ENCODE measurements around the gene MYLK2.

Gene MYLK2

DNA sequence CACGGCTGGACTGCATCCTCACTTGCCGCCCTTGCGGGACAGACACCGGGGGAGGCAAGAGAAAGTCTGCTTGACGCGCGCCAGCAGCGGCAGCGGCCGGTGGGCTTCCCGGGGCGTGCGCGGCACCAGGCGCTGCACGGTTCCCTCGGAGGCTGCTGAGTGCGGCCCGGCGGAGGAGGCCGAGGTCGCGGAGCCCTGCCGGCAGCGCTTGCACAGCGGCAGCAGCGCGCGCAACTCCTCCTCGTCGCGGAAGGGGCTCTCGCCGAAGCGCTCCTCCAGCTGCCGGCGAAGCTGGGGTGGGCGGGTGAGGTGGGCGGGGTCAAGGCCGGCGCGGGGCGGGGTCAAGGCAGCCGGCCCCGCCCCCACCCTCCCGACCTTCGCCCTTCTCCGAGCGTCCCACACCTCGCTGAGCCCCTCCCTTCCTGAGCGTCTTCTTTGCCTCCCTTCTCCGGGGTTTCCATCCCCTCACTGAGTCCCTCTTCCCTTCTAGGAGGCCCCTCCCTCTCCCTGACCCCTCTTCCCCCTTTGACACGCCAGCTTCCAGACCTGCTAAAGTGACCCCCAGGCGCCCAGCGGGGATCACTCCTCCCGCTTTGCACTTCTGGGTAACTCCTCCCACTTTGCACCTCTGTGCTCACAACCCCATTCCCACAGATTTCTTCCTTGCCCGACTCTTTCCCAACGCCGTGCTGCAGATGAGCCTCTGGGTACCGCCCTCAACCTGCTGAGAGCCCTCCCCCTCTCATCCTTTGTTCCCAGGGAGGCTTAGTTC is 42.4 kb downstream of the MYLK2 start:
- Histone ChIP-seq H3K27me3 (ENCODE audit: control insufficient read depth in 1 of 2, insufficient read depth in 2 of 2, low read length in 2 of 2) (peaks cover 5 to 15% of the 10 kb centered on the region in 2 donors), H3K27ac (ENCODE audit: low read depth, low read length) (no peak overlapping the region), H3K9me3 (ENCODE audit: control insufficient read depth in 1 of 2, low read length in 2 of 2) (no peaks in the 10 kb centered on the region), H3K4me1 (ENCODE audit: control insufficient read depth in 1 of 2, insufficient read depth in 2 of 2, low read length in 2 of 2) (peaks cover 9 to 19% of the 10 kb centered on the region in 2 donors), H3K4me3 (ENCODE audit: low read depth in 1 of 2, low read length in 2 of 2) (peak overlapping the region; percentile 58 to 75), H3K9ac (ENCODE audit: low read depth in 1 of 2, low read length in 2 of 2) (peak overlapping the region in 1 of 2 donors; percentile 25), H3K36me3 (ENCODE audit: control insufficient read depth in 1 of 2, insufficient read depth in 2 of 2, low read length in 2 of 2) (no peaks in the 10 kb centered on the region)

DNA sequence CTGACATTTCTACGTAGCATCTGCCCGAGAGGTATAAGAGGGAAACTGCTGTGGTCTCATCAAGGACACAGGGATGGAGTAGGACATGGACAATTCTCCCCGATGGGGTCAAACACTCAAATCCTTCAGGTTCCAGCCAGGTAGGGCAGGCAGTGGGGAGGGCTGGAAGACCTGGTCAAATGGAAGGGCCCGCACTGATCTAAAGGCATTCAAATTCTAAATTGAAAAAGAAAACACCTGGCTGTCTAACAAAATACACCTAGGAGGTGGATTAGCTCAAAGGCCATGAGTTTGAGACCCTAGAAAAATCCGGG is 43.0 kb downstream of the MYLK2 start:
- H3K36me3 ChIP-seq (ENCODE audit: control insufficient read depth in 1 of 2, insufficient read depth in 2 of 2, low read length in 2 of 2) = no peaks in the 10 kb centered on the region
- no peaks in the 10 kb centered on the region for H3K9me3 ChIP-seq (ENCODE audit: control insufficient read depth in 1 of 2, low read length in 2 of 2)
- peak overlapping the region in 1 of 2 donors; percentile 25 for H3K9ac ChIP-seq (ENCODE audit: low read depth in 1 of 2, low read length in 2 of 2)
- H3K27ac ChIP-seq (ENCODE audit: low read depth, low read length) = no peak overlapping the region
- peaks cover 5 to 12% of the 10 kb centered on the region in 2 donors for H3K27me3 ChIP-seq (ENCODE audit: control insufficient read depth in 1 of 2, insufficient read depth in 2 of 2, low read length in 2 of 2)
- H3K4me1 ChIP-seq (ENCODE audit: control insufficient read depth in 1 of 2, insufficient read depth in 2 of 2, low read length in 2 of 2) = peaks cover 9 to 19% of the 10 kb centered on the region in 2 donors
- H3K4me3 ChIP-seq (ENCODE audit: low read depth in 1 of 2, low read length in 2 of 2) = peak overlapping the region in 1 of 2 donors; percentile 75

DNA sequence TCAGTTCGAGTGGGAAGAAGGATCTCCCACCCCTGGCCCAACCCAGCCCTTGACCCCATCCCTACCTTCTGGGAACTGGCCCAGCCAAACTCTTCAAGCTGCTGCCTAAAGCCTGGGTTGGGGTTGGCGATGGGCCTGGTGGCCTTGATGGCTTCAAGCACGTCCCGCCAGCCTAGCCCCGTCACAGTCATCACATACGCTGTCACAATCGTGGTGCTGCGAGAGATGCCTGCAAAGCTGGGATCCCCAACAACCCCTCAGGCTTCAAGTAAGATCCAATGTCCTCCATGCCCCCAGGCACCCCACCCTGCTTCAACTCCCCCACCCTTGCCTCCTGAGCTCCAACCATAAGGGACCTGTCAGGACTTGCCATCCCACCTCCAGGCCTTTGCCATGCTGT is 43.4 kb downstream of the MYLK2 start:
- H3K9ac ChIP-seq (ENCODE audit: low read depth in 1 of 2, low read length in 2 of 2) = no peak overlapping the region
- H3K4me1 ChIP-seq (ENCODE audit: control insufficient read depth in 1 of 2, insufficient read depth in 2 of 2, low read length in 2 of 2) = peaks cover 9 to 19% of the 10 kb centered on the region in 2 donors
- no peak overlapping the region for H3K4me3 ChIP-seq (ENCODE audit: low read depth in 1 of 2, low read length in 2 of 2)
- H3K36me3 ChIP-seq (ENCODE audit: control insufficient read depth in 1 of 2, insufficient read depth in 2 of 2, low read length in 2 of 2) = no peaks in the 10 kb centered on the region
- peaks cover 5 to 12% of the 10 kb centered on the region in 2 donors for H3K27me3 ChIP-seq (ENCODE audit: control insufficient read depth in 1 of 2, insufficient read depth in 2 of 2, low read length in 2 of 2)
- no peak overlapping the region for H3K27ac ChIP-seq (ENCODE audit: low read depth, low read length)
- H3K9me3 ChIP-seq (ENCODE audit: control insufficient read depth in 1 of 2, low read length in 2 of 2) = no peaks in the 10 kb centered on the region

DNA sequence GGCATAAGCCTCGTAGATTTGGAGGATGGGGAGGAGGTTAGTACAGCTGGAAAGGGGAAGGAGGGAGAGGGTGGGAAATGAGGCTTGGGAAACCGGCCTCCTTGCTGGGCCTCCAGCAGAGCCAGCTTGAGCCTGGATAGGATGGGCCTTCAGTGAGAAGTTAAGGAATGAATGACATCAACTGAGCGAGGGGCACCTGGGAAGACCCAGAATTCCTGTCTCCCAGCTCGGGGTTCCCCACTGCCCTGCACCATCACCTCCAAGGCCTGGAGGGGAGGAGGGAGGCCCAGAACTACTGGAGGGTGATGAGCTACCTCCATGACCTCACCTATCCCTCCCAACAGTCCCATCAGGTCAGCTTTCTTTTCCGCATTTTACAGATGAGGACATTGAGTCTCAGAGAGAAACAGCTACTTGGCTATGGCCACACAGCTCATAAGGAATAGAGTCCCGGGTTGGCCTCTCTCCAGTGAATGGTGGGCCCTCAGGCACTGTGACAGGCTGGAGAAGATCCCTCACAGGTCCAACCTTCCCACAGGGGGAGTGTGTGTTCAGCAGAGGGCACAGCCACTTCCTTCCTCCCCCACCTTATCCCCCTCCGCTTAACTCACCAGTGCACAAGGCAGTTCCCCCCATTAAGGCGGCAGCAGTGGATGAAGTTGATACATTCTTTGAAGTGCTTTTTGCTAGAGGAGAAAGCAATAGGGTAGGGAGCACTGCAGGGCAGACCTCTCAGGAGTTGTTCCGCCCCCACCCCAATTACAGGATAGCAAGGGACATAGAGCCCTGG is 44.3 kb downstream of the MYLK2 start:
- H3K4me1 ChIP-seq (ENCODE audit: control insufficient read depth in 1 of 2, insufficient read depth in 2 of 2, low read length in 2 of 2) = peaks cover 9 to 17% of the 10 kb centered on the region in 2 donors
- H3K27me3 ChIP-seq (ENCODE audit: control insufficient read depth in 1 of 2, insufficient read depth in 2 of 2, low read length in 2 of 2) = peaks cover 5 to 12% of the 10 kb centered on the region in 2 donors
- no peak overlapping the region for H3K27ac ChIP-seq (ENCODE audit: low read depth, low read length)
- no peaks in the 10 kb centered on the region for H3K9me3 ChIP-seq (ENCODE audit: control insufficient read depth in 1 of 2, low read length in 2 of 2)
- no peak overlapping the region for H3K9ac ChIP-seq (ENCODE audit: low read depth in 1 of 2, low read length in 2 of 2)
- H3K4me3 ChIP-seq (ENCODE audit: low read depth in 1 of 2, low read length in 2 of 2) = no peak overlapping the region
- no peaks in the 10 kb centered on the region for H3K36me3 ChIP-seq (ENCODE audit: control insufficient read depth in 1 of 2, insufficient read depth in 2 of 2, low read length in 2 of 2)

DNA sequence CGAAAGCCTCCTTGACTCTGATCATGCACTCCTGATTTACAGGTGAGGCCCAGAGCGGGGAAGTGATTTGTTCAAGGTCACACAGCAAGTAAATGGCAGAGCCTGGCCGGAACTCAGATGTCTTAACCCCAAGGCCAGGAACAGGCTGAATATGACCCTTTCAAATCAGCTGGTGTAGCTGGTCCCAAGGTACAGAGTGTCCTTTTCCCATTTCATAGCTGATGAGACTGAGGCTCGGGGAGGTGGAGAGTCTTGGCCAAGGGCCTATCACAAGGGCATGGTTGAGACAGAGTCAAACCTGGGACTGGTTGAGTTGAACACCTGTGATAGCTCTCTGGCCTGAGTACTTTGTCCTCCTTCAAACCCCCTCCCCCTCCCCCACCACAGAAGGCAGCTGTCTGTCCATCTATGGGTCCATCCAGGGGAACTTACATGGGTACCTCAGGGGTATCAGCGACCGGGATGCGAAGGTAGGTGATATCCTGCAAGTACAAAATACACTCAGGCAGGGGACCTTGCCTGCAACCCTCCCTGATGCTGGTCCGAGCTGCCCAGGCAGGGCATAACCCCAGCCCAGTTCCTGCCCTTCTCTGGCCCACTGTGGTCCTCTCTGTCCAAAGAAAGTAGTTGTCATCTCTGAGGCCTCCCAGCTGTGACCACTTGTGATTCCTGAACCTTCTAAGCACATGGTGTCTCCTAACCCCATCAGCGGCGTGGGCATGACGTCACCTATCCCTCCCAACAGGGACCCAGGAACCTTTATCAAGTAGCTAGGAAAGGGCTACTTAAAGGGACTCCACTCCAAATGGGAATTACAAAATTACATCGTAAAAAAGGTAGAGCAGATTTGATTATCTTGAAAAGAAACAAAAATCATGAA is 45.6 kb downstream of the MYLK2 start:
- Histone ChIP-seq H3K27me3 (ENCODE audit: control insufficient read depth in 1 of 2, insufficient read depth in 2 of 2, low read length in 2 of 2) (peaks cover 10 to 17% of the 10 kb centered on the region in 2 donors), H3K4me1 (ENCODE audit: control insufficient read depth in 1 of 2, insufficient read depth in 2 of 2, low read length in 2 of 2) (peaks cover 13% of the 10 kb centered on the region in 2 donors), H3K4me3 (ENCODE audit: low read depth in 1 of 2, low read length in 2 of 2) (no peak overlapping the region)

DNA sequence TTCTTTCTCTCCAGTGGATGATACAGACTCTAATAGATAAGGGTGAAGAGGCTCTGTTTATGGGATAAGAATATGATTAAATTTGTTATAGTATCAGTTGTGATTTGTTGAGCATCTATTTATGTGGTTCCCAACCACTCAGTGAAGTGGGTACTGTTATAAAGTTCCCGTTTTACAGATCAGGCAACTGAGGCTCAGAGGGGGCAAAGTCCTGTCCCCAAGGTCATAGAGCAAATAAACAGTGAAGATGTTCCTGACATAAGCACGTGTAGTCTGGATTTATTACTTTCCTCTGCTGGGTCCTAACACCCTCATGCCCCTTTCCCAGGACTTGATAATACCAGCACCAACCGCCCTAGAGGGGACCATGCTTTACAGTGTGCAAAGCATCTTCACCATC is 47.1 kb downstream of the MYLK2 start:
- no peak overlapping the region for H3K9ac ChIP-seq (ENCODE audit: low read depth in 1 of 2, low read length in 2 of 2)
- peaks cover 9 to 10% of the 10 kb centered on the region in 2 donors for H3K4me1 ChIP-seq (ENCODE audit: control insufficient read depth in 1 of 2, insufficient read depth in 2 of 2, low read length in 2 of 2)
- H3K27me3 ChIP-seq (ENCODE audit: control insufficient read depth in 1 of 2, insufficient read depth in 2 of 2, low read length in 2 of 2) = peaks cover 9% of the 10 kb centered on the region in 2 donors
- no peak overlapping the region for H3K4me3 ChIP-seq (ENCODE audit: low read depth in 1 of 2, low read length in 2 of 2)
- H3K9me3 ChIP-seq (ENCODE audit: control insufficient read depth in 1 of 2, low read length in 2 of 2) = no peaks in the 10 kb centered on the region
- no peaks in the 10 kb centered on the region for H3K36me3 ChIP-seq (ENCODE audit: control insufficient read depth in 1 of 2, insufficient read depth in 2 of 2, low read length in 2 of 2)
- no peak overlapping the region for H3K27ac ChIP-seq (ENCODE audit: low read depth, low read length)

More for the DNA sequence above, 45.6 kb downstream of the MYLK2 start:
- Histone ChIP-seq H3K36me3 (ENCODE audit: control insufficient read depth in 1 of 2, insufficient read depth in 2 of 2, low read length in 2 of 2) (no peaks in the 10 kb centered on the region), H3K9me3 (ENCODE audit: control insufficient read depth in 1 of 2, low read length in 2 of 2) (no peaks in the 10 kb centered on the region), H3K9ac (ENCODE audit: low read depth in 1 of 2, low read length in 2 of 2) (no peak overlapping the region), H3K27ac (ENCODE audit: low read depth, low read length) (no peak overlapping the region)

DNA sequence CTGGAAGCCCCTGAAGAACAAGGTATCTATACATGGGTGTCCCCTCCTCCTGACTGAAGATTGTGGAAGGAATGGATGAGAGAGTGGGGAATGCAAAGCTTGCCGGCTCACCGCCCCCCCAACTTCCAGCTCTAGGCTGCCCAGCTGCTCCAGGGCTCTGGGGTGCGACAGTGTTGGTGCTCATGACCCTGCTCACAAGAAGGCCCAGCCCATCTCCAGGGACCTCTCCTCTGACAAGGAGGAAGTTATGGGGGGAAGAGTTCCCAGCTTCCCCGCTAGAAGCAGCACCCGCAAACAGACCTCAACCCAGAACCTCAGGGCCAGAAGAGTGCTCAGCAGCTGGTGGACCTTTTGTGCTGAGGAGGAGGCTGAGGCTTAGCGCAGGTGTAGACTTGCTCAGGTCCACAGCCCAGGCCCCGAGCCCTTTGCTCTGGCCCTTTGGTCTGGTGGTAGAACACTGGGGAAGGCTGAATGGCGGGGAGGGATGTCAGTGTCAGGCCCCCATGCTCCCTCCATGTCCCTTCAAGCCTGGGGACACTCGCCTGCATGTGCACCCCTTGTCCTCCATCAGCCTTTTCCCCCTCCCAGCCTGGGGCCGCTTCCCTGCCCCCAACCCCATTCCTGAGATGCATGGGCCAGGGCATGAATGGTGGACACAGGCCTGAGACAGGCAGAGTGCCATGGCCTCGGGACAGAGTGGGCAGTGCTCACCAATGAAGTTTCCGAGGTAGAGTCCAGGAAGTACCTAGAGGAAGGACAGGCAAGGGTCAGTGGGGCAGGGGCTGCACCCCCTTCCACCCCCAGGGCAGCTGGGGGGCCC is 49.9 kb downstream of the MYLK2 start:
- no peak overlapping the region for H3K27ac ChIP-seq (ENCODE audit: low read depth, low read length)
- H3K9ac ChIP-seq (ENCODE audit: low read depth in 1 of 2, low read length in 2 of 2) = no peak overlapping the region

DNA sequence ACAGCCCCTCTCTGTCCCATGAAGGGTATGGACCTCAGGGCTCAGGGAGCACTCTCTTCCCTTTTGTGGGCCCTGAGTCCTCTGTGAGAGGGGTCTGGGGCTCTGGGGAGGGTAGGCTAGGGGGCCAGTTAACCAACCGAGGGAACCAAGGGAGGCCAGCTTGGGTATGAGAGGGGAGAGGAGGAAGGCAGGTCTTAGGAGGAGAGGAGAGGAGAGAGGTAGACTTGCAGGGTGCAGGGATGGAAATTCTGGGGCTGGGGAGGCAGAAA is 50.5 kb downstream of the MYLK2 start:
- Histone ChIP-seq H3K4me3 (ENCODE audit: low read depth in 1 of 2, low read length in 2 of 2) (peak overlapping the region; percentile 53 to 84), H3K36me3 (ENCODE audit: control insufficient read depth in 1 of 2, insufficient read depth in 2 of 2, low read length in 2 of 2) (no peaks in the 10 kb centered on the region), H3K9me3 (ENCODE audit: control insufficient read depth in 1 of 2, low read length in 2 of 2) (no peaks in the 10 kb centered on the region), H3K4me1 (ENCODE audit: control insufficient read depth in 1 of 2, insufficient read depth in 2 of 2, low read length in 2 of 2) (peaks cover 6 to 10% of the 10 kb centered on the region in 2 donors), H3K9ac (ENCODE audit: low read depth in 1 of 2, low read length in 2 of 2) (peak overlapping the region in 1 of 2 donors; percentile 49), H3K27me3 (ENCODE audit: control insufficient read depth in 1 of 2, insufficient read depth in 2 of 2, low read length in 2 of 2) (peaks cover 9% of the 10 kb centered on the region in 2 donors), H3K27ac (ENCODE audit: low read depth, low read length) (no peak overlapping the region)

More for the DNA sequence above, 49.9 kb downstream of the MYLK2 start:
- peaks cover 9% of the 10 kb centered on the region in 2 donors for H3K27me3 ChIP-seq (ENCODE audit: control insufficient read depth in 1 of 2, insufficient read depth in 2 of 2, low read length in 2 of 2)
- peak overlapping the region in 1 of 2 donors; percentile 53 for H3K4me3 ChIP-seq (ENCODE audit: low read depth in 1 of 2, low read length in 2 of 2)
- H3K4me1 ChIP-seq (ENCODE audit: control insufficient read depth in 1 of 2, insufficient read depth in 2 of 2, low read length in 2 of 2) = peaks cover 6 to 10% of the 10 kb centered on the region in 2 donors
- H3K9me3 ChIP-seq (ENCODE audit: control insufficient read depth in 1 of 2, low read length in 2 of 2) = no peaks in the 10 kb centered on the region
- H3K36me3 ChIP-seq (ENCODE audit: control insufficient read depth in 1 of 2, insufficient read depth in 2 of 2, low read length in 2 of 2) = no peaks in the 10 kb centered on the region

DNA sequence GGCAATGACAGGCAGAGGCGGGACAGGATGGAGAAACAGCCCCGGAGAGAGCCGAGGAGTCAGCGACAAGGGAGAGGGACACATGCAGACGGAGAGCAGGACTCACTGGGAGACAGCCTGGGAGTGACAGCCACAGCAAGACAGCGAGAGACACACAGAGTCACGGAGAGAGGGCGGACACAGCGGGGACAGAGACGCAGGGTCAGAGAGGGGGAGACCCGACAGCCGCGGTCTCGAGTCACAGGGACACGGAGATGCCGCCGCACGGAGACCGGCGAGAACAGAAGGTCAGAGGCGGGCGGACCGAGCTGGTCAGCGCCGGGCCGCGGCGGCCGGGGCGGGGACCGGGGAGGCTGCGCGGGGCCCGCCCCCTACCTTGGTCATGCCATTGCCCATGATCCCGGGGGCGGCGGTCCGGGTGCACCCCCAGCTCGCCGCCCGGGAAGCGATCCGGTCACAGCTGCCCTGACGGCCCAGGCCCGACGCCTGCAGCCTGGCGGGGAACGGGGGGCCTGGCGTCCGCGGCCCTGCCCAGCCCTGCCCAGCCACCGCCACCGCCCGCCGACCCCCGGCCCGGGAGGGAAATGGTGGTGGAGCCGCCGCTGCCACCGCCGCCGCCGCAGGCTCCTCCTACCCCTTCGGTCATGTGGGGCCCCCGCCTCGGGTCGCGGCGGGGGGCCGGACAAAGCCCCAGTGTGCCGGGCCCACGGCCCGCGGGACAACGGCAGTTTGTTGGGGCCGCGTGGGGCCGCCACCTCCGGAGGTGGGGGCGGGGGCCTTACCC is 51.0 kb downstream of the MYLK2 start, which contains the start of the genes DUSP15 and TTLL9:
DUSP15 (minus strand) TSS at position 586 of the 784 bp plus-strand sequence; CDS start at position 396, 190 bp downstream.
TTLL9 (plus strand) TSS at position 693 of the 784 bp plus-strand sequence. CDS start 493 bp downstream, outside the sequence.
- Histone ChIP-seq H3K9me3 (ENCODE audit: control insufficient read depth in 1 of 2, low read length in 2 of 2) (no peaks in the 10 kb centered on the region), H3K27ac (ENCODE audit: low read depth, low read length) (no peak within 1 kb of the TSS)

More for the DNA sequence above, 51.0 kb downstream of the MYLK2 start, which contains the start of the genes DUSP15 and TTLL9:
- Histone ChIP-seq H3K27me3 (ENCODE audit: control insufficient read depth in 1 of 2, insufficient read depth in 2 of 2, low read length in 2 of 2) (peaks cover 9% of the 10 kb centered on the region in 2 donors), H3K9ac (ENCODE audit: low read depth in 1 of 2, low read length in 2 of 2) (peak within 1 kb of the TSS; percentile 29 to 49), H3K36me3 (ENCODE audit: control insufficient read depth in 1 of 2, insufficient read depth in 2 of 2, low read length in 2 of 2) (no peaks in the 10 kb centered on the region), H3K4me3 (ENCODE audit: low read depth in 1 of 2, low read length in 2 of 2) (peak within 1 kb of the TSS; percentile 53 to 84), H3K4me1 (ENCODE audit: control insufficient read depth in 1 of 2, insufficient read depth in 2 of 2, low read length in 2 of 2) (peaks cover 6 to 10% of the 10 kb centered on the region in 2 donors)

All from duodenal mucosa (tissue), 2 donors.